ENCODE results near the gene LRP2.
A peak's percentile ranks its signal among the peaks of the same experiment; 100 is the strongest.
"Not testable (repeated sequence)": the region's sequence is repeated elsewhere in the genome, so short reads cannot be mapped to it uniquely, and the experiment has no call there.

Gene LRP2

DNA sequence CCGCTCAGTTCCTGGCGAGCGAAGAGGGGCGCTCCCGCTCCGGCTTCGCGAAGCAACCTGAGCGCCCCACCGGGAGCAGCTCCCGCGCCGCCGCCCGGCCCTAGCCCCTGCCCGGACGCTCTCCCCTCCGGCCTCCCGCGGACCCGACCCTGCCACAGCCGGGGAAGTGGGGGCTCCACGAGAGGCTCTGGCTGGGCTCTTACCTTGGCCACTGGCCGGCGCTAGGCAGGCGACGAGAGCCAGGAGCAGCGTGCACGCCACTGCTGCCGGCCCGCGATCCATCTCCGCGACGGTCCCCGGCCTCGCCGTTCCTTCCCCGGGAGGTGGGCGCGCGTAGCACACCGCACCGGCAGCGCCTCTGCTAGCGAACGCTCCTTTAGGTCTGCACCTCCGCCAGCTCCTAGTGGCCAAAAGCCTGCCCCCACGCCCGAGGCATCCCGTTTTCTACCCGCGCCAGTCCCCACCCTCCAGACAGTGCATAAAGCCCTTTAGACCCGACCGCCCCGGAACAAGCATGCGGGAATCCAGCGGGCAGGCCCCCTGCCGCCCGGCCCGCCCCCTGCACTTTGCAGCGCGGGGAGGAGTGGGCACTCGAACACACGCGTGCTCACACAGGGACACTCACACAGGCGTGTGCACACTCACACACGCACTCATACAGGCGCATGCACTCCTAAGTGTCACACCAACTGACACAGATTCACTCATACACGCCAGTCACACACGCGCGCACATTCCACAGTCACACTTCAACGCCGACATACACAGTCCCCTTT, at the start of gene LRP2:
LRP2 (minus strand) TSS at position 417 of the 776 bp plus-strand sequence; CDS start at position 282, 135 bp downstream.
- peak; percentile 66 for DNase-seq

DNA sequence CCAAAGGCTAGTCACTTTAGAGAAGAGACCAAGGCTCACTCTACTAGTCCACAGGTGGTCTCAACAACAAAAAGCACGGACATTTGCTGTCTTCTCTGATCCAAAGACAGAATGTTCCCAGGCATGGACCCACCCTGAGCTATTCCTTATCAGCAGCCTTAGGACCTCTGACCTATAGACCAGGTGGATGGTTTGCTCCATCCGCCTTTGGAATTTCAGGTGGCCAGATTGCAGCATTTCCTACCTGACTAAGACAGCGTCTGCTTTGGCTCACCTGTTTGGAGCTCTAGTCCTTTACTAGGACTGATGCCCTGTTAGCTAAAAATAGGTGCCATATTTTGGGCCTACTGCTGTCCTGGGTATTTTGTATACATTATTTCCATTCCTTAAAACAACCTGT, 44.6 kb upstream of the LRP2 start:
- no peak for DNase-seq

DNA sequence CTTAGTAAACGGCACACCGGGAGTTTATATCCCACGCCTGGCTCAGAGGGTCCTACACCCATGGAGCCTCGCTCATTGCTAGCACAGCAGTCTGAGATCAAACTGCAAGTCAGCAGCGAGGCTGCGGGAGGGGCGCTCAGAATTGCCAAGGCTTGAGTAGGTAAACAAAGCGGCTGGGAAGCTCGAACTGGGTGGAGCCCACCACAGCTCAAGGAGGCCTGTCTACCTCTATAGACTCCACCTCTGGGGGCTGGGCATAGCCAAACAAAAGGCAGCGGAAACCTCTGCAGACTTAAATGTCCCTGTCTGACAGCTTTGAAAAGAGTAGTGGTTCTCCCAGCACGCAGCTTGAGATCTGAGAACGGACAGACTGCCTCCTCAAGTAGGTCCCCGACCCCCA, 37.2 kb upstream of the LRP2 start:
- not testable (repeated sequence) for DNase-seq

DNA sequence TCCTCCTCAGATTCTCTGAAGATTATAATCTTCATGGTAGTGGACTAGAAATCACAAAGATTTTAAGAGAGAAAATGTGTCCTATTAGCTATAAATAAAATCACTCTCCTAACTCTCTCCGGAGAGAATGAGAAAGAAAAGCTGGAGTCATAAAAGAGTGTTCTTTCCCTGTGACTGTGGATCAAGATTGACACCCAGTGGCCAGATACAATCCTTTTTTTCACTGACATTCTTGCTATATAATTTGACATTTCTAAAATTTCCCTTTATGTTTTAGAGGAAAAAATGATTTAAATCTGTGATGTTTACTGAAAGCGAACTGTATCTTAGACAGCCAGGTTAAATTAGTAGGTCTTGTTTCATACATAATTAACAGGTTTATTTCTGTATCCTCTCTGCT, 35.4 kb upstream of the LRP2 start:
- no peak for DNase-seq

DNA sequence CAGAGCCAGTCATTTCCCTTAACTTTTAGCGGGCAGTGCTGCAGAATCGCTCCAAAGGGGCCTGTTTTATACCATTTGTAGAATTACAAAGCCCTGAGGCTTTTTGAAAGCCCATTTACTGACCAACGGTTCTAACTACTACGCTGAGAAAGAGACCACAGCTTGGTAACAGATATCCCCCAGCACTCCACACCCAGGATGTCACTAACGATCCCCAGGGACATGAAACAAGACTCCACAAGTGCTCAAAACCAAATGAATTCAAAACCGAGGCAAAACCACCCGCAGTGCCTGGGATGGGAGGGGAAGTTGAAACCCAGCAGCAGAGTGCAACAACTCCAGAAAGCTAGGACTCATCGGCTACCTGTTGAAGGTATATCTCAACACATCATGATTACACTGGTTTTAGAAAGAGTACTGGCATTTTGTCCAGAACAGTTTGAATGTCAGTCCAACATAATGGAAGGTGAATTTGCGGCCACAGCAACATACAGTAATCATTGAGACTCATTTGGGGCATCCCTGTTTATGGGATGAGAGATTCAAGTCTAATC, 33.6 kb upstream of the LRP2 start:
- no peak for DNase-seq

DNA sequence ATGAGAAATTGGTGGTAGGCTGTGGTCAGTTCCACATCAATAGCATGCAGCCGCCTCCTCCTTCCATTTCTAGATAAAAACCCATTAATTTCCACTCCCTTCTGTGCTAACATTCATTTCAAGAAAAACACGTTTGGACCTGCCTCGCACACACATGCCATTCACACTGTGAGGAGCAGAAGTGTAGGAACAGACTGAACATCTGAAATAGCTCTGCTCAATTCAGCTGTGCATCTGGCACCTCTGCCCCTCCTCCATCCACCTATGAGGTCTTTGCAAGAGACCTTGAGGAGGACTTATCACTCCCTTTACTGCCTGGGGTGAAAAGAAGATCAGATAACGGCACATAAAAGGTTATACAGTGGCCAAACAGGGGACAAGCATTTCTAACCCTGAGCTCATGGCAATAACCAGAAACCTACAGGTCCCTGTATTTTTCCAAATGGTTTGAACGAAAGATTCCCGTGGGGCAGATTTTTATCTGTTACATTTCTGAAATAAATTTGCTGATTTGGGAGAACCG, 30.8 kb upstream of the LRP2 start:
- DNase-seq = no peak

DNA sequence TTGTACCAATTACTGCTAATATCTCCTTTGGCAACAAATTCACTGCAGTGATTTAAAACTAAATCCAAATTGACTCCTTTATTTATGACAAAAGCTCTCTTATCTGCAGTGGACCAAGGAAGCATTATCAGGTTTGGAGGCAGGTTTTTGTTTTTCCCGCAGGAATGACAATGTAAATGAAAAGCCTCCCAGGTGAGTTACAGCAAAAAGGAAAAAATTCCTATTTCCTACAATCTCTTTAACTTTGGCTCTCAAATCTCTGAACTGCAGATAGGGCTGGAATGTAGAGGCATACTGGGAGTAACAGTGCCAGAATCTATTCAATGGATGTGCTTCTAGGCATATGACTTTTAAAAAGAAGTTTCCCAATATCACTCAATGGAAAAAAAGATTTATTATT, 28.9 kb upstream of the LRP2 start:
- DNase-seq = no peak

DNA sequence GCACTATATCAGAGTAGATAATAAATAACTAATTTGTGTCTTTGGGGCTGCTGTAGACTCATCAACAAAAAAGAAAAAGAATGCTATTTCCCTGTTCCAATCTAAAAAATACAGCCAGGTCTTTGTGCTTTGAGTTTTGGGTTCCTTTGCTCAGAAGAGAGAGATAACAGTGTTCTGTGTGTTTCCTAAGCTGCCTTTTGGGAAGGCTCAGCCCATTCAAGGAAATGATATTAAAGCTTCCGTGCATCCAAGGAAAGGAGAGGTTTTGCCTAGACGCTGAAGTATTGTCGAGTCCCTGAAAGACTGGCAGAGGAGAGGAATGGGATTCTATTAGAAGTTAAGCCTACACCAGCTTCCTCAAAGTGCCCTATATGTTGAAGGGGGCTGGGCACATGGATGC, 25.8 kb upstream of the LRP2 start:
- no peak for DNase-seq

DNA sequence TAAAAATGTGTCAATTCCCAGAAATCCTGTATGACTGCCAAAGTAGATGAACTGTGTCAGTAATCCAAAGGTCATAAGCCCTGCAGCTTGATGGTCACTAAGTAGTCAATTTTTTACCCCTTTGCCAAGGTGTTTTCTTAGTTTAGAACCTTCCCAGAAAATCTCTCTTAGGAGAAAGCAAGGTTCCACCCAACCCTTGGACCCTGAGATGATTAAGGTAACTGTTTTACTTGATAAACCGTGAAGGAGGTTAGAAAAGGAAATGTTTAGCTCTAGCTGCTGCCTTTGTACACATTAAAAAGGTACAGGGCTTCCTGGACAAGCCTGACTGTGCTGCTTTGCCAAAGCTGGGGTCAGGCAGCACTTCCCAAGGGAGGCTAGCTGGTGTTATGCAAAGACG, 24.4 kb upstream of the LRP2 start:
- DNase-seq = no peak

DNA sequence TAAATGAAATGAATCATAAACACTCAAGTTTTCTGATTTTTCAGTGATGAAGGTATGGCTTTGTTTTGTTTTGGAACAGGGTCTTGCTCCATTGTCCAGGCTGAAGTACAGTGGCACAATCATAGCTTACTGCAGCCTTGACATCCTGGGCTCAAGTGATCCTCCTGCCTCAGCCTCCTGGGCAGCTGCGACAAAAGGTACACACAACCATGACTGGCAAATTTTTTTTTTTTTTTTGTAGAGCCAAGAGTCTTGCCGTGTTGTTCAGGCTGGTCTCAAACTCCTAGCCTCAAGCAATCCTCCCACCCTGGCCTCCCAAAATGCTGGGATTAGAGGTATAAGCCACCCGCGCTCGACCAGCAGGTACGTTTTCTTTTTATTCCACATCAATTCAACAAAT, 22.5 kb upstream of the LRP2 start:
- DNase-seq = no peak

DNA sequence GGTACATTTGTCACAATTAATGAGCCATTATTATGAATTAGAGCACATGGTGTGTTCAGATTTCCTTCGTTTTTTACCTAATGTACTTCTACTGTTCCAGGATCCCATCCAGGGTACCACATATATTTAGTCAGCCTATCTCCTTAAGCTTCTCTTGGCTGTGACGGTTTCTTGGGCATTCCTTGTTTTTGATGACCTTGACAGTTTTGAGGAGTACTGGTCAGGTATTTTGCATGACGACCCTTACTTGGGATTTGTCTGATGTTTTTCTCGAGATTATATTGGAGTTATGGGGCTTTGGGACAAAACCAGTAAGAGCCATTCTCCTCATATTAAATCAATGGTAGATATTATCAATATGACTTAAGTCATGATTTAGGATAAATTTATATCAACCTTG, 10.2 kb upstream of the LRP2 start:
- no peak for DNase-seq

DNA sequence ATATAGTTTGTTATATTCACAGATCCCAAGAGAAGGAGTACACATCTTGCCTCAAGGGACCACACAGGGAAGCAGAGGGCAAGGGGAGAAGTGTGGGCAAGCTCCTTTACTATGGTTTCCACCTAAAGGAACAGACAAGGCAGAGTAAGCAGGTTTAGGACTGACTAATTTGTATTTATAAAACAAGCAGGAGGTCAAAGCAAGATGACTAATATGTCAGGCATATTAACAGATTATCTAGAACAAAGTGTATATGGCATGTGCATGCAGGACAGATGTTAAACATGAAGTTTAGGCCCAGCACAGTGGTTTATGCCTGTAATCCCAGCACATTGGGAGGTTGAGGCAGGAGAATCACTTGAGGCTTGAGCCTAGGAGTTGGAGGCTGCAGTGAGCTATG, 3.7 kb upstream of the LRP2 start:
- no peak for DNase-seq

DNA sequence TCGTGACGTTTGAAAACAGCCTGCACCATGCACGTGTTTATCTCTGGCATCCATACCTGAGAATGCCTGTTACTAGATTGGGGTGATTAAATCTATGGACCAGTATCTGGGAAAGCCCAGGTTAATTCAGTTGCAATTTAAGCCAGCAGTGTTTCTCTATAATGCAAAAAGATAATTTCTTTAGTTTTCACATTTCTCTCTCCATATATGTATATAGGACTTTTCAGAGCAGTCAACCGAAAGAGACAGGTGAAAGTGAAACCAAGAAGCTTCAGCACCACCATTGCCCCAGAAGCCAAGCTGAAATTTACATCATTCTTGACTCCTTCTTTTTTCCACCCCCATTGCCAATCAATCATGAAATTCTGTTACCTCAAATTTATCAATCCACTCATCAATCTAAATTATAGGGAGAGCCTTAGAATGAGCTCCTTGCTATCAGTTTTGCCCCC, 2.7 kb upstream of the LRP2 start:
- DNase-seq = no peak

DNA sequence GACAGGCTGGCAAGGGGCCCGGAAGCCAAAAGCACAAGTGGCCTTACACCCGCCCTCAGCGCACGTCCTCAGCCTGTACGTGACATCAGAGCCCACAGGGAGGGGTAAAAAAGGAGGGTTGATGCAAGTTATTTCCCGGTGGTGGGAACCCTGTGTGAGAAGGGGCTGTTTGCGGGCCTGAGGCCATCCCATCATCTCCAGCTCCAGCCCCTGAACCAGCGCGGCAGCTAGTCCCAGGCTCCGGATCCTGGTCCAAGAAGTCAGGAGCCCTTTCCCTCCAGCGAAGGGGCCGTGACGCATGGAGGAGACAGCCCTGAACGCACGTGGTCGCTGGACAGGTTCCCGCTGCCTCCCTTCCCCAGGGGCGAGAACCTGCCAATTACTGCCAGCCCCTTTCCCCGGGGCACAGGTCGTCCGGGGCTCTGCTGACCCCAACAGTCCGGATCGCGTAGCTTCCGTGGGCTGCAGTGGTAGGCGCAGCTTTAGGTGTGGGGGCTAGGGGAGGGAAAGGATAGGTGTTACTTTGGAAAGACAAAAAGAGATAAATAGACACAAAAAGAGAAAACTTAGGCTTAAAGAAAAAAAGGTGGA, 1.3 kb upstream of the LRP2 start:
- peak; percentile 74 for DNase-seq

DNA sequence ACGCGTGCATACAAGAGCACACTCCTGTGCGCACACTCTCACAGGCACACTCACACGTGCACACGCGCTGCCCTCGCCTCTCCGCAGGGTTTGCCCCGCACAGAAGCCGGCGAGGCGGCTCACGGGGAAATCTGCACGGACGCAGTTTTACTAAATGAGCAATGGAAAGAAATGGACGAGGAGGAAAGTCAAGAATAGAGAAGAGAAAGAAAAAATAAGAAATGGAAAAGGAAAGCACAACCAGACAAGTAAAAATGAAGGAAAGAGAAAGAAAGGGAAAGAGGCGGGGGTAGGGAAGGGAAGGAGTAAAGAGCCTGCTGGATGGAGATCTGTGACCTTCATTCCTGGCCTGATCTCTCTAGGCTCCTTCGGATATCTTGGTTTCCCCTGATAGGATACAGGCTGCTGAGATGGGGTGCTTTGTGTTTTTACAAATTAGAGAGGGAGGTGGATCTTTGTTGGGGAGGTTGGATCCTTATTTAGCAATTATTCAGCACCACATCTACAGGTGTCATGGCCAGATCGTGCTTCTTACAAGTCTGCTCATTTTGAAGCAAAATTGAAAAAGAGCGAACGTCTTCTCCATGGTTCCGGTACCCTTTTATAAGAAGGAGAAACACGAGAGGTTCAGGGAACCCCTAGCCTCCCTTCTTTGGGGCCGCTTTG, 693 bp upstream of the LRP2 start:
- no peak for DNase-seq

DNA sequence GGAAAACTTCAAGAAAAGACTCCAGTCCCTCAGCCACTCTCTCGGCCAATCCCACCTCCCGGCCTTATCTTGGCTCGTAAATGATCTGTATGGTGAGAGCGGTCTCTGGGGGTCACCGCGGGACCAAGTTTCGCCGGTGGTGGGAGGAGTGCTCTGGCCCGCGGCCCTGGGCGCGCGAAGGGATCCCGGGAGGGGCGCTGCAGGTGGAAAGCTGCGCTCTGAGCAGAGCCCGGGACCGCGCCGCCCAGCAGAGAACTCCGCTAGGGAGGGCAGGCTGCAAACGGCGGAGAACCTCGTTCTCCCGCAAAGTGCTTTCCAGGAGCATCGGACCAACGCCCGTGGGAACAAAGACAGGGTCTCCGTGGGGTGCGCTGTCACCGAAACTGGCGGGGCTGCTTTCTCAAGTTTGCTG, 622 bp downstream of the LRP2 start:
- no peak for DNase-seq

DNA sequence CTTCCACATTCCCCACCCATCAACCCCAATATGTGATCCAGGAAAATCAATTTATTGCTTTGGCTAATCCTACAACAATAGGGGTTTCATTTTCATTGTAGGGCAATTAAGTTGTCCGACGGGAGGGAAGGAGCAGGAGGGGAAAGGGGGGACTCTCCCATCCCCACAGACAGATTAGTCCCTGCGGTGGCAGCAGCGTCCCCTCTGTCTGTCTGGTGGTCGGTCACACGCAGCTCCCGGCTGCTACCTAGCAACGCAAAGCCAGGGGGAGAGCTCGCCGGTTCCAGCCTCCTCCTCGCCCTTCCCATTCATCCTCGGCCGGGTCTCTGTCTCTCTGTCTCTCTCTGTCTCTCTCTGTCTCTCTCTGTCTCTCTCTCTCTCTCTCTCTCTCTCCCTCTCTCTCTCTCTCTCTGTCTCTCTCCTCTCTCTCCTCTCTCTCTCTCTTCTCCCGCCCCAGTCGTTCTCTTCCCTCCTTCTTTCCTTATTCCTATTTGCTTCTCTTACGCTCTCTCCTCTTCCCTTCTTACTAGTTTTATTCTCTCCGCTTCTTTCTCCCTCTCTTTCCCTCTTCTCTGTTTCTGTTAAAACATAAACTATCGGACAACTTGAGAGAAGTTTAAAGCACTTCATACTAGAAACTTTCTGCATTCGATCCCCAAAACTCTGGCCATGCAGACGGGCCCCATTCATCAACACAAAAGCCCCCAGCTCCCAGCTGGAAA, 1.2 kb downstream of the LRP2 start:
- no peak for DNase-seq

DNA sequence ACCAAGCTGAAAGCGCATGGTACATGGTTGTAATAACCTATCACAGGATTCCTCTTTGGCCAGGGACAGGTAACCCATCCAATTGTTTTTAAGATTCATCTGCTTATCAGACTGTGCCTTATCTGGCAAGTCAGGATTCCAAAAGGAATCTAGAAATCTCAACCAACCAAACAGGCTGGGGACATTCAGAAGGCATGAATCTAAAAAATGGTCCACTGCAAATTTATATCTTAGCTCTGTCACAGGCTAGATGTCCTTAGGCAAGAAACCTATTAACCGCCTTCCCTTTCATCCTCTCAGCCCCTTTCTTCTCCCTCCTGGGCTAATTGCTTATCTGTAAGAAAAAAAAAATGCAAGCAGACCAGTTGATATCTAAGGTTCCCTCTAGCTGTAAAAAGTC, 4.3 kb downstream of the LRP2 start:
- no peak for DNase-seq

DNA sequence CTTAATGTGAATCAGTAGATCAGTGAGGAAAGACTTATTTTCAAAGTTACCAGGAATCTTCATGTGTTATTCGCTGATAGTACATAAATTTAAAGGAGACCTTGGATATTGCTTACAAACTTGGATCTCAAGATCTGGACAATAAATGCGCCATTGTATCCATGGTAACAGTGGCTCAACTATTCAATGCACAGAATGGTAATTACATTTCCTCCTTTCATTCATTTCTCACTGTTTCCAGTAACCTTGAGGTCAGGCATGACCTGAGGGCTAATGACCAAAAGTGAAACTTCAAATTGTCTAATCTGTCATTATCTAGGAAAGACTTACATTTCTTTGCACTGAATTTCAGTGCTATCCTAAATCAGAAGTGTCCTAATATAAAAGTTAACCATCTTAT, 8.1 kb downstream of the LRP2 start:
- no peak for DNase-seq

DNA sequence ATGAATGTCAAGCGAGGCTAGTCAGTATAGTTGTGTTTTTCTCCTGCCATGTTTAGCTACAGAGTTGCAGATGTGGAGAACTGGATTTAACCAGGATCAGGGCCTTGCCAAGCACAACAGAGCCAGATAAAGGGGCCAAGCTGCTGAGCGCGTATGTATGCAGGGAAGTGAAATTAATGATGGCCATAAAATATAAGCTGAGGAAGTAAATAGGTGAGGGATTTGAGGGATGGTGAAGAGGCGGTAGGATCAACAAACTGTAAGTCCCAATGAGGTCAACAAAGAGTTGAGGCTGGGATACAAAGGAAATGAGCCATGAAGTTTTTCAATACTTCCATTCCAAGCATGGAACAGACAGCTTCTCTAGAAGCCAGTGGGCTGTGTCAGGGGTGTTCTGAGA, 10.6 kb downstream of the LRP2 start:
- no peak for DNase-seq

DNA sequence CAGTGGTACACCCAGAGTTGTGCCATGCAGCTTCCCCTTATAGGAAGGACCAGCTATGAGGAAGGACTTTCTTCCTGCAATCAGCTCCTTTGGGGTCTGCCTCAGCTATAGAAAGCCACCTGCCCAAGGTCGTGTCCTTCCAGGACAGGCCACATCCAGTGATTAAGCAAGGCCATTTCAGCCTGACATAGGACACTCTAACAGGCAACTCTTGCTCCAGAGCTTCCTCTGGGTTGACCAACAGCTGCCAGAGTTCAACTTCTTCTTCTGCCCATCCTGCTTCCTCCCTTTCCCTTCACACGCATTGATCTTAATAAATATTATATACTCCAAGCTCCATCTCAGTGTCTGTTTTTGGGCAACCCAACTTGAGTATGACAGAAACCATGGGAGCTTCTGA, 12.8 kb downstream of the LRP2 start:
- DNase-seq = no peak

DNA sequence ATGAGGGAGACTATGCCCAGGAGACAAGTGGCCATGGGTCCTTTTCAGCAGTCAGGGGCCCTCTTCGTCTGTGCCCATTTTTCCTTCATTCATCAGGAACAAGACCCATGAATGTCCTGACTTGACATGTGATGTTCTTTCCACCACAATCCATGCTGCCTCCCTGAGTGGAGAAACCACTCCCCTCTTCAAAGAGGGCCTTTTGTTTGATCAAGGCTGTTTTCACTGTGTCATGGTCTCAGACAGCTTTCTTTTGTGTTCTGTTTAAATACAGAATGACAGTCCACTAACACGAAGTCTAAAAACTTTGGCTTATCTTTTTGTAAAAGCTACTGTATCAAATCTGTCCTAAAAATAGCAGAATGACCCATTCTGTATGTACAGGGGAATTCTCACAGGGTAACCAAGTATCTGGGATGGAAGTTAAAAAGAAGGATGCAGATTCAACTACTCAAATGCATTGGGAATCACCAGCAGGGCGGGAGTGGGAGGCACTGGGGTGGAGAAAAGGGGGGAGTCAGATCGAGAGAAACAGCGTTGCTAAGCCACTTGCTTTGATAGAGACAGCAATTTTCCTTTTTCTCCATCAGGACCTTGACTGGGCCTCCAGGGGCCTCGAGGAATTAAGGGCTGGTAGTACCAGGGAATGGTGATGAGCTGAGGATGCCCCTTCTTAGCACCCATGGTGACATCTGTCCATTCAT, 13.9 kb downstream of the LRP2 start:
- no peak for DNase-seq
